Ectodermal cell (in vitro differentiated cells): ENCODE data around the gene XIST.
"Not testable (repeated sequence)": the region's sequence is repeated elsewhere in the genome, so short reads cannot be mapped to it uniquely, and the experiment has no call there.

ENCODE experiments used
- H3K27ac ChIP-seq: 2 replicates; pipeline ENCODE4 v1.7.0; 2013; ENCODE audit warnings: mild to moderate bottlenecking, low read depth, low read length; ENCODE audit not compliant: insufficient read depth, poor library complexity, severe bottlenecking
- H3K27me3 ChIP-seq: 2 replicates; pipeline ENCODE4 v1.7.0; 2013; ENCODE audit warnings: mild to moderate bottlenecking, low read length; ENCODE audit not compliant: insufficient read depth, control insufficient read depth, poor library complexity, severe bottlenecking
- H3K36me3 ChIP-seq: one replicate; pipeline ENCODE4 v1.7.0; 2013; ENCODE audit warnings: low read length; ENCODE audit not compliant: control insufficient read depth, insufficient read depth
- H3K4me1 ChIP-seq: one replicate; pipeline ENCODE4 v1.7.0; 2013; ENCODE audit warnings: low read length; ENCODE audit not compliant: control insufficient read depth, insufficient read depth
- H3K4me3 ChIP-seq: 2 replicates; pipeline ENCODE4 v1.7.0; 2013; ENCODE audit warnings: low read depth, low read length, control low read depth; ENCODE audit not compliant: insufficient read depth
- H3K9me3 ChIP-seq: 2 replicates; pipeline ENCODE4 v1.7.0; 2013; ENCODE audit warnings: mild to moderate bottlenecking, low read length, moderate library complexity; ENCODE audit not compliant: control insufficient read depth
- WGBS, 2 experiments: methylation state at CpG; one replicate each; pipeline ENCODE4 v1.1.7; 2013; ENCODE audit warnings: missing lambda C conversion rate in 2 of 2; 5-methylcytosine and 5-hydroxymethylcytosine counted together

XIST gene

GRCh38 chrX:73828080-73828720 lies 24.3 kb downstream of the XIST start:
- 82 to 100% methylated on average over 1 of the region's 2 CpGs for WGBS, 2 experiments
- no peak overlapping the region for H3K27ac ChIP-seq
- no peaks in the 10 kb centered on the region for H3K36me3 ChIP-seq

DNA sequence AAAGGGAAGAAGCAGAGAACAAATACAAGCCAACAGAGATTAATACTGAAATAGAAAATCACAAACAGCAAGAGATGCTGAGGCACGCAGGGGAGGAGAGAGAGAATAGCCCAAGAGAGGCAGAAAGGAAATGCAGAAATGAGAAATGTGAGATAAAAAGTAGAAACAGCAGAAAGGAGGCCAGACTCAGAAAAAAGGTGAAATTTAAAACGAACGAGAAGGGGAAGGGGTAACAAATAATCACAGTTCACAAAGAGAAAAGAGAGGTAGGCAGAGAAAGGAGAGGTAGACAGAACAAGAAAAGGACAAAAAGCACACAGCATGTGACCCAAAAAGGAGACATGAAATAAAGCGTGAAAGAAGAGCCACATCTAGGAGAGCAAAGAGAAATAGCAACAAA lies 25.1 kb downstream of the XIST start:
- no peak overlapping the region for H3K4me3 ChIP-seq

More at GRCh38 chrX:73828080-73828720, 24.3 kb downstream of the XIST start:
- Histone ChIP-seq H3K27me3 (no peaks in the 10 kb centered on the region), H3K4me3 (no peak overlapping the region), H3K4me1 (no peaks in the 10 kb centered on the region), H3K9me3 (no peaks in the 10 kb centered on the region)

DNA sequence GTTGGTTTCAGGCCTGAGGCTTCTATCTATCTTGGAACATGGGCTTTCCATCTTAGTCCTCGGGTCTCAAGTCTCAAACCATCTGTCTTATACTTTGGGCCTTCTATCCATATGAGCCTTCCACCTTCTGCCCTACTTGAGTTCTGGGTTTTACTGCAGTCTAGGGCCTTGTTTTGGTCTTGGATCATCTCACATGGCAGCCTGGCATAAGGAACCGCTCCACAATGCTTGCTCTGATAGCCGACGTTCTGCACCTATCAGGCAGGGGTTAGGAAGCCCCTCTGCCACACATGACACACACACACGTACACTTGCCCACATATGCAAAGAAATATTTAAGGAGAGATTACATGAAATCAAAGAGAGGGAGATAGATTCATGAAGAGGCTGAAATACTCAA lies 25.5 kb downstream of the XIST start:
- 85 to 88% methylated on average over 1 to 4 of the region's 5 CpGs for WGBS, 2 experiments
- Histone ChIP-seq H3K27ac (no peak overlapping the region), H3K36me3 (no peaks in the 10 kb centered on the region), H3K27me3 (no peaks in the 10 kb centered on the region), H3K9me3 (no peaks in the 10 kb centered on the region), H3K4me3 (no peak overlapping the region), H3K4me1 (no peaks in the 10 kb centered on the region)

More for the DNA sequence above, 25.1 kb downstream of the XIST start:
- no peaks in the 10 kb centered on the region for H3K27me3 ChIP-seq
- H3K9me3 ChIP-seq = no peaks in the 10 kb centered on the region
- H3K27ac ChIP-seq = no peak overlapping the region
- WGBS, 2 experiments = 91 to 95% methylated on average over 4 of the region's 4 CpGs
- H3K4me1 ChIP-seq = no peaks in the 10 kb centered on the region
- H3K36me3 ChIP-seq = no peaks in the 10 kb centered on the region

GRCh38 chrX:73825569-73825968 lies 26.9 kb downstream of the XIST start:
- H3K4me3 ChIP-seq = no peak overlapping the region
- H3K4me1 ChIP-seq = no peaks in the 10 kb centered on the region
- H3K27ac ChIP-seq = no peak overlapping the region
- WGBS, 2 experiments = 92% methylated on average over 1 of the region's 1 CpG; no CpG with 5 or more reads in 1 of the 2 experiments
- no peaks in the 10 kb centered on the region for H3K27me3 ChIP-seq
- no peaks in the 10 kb centered on the region for H3K9me3 ChIP-seq
- no peaks in the 10 kb centered on the region for H3K36me3 ChIP-seq

- 86% methylated on average over 1 to 2 of the region's 2 CpGs for WGBS, 2 experiments
These were observed 29.0 kb downstream of the XIST start for GRCh38 chrX:73823473-73824004.

GRCh38 chrX:73822775-73823174 lies 29.7 kb downstream of the XIST start:
- H3K4me1 ChIP-seq = no peaks in the 10 kb centered on the region
- H3K9me3 ChIP-seq = no peaks in the 10 kb centered on the region
- WGBS, 2 experiments = 95 to 100% methylated on average over 2 to 3 of the region's 4 CpGs
- H3K27me3 ChIP-seq = no peaks in the 10 kb centered on the region
- no peak overlapping the region for H3K4me3 ChIP-seq
- H3K36me3 ChIP-seq = no peaks in the 10 kb centered on the region
- no peak overlapping the region for H3K27ac ChIP-seq

More at GRCh38 chrX:73823473-73824004, 29.0 kb downstream of the XIST start:
- no peaks in the 10 kb centered on the region for H3K36me3 ChIP-seq
- no peaks in the 10 kb centered on the region for H3K4me1 ChIP-seq
- H3K27me3 ChIP-seq = no peaks in the 10 kb centered on the region
- H3K9me3 ChIP-seq = no peaks in the 10 kb centered on the region
- H3K4me3 ChIP-seq = no peak overlapping the region
- no peak overlapping the region for H3K27ac ChIP-seq

DNA sequence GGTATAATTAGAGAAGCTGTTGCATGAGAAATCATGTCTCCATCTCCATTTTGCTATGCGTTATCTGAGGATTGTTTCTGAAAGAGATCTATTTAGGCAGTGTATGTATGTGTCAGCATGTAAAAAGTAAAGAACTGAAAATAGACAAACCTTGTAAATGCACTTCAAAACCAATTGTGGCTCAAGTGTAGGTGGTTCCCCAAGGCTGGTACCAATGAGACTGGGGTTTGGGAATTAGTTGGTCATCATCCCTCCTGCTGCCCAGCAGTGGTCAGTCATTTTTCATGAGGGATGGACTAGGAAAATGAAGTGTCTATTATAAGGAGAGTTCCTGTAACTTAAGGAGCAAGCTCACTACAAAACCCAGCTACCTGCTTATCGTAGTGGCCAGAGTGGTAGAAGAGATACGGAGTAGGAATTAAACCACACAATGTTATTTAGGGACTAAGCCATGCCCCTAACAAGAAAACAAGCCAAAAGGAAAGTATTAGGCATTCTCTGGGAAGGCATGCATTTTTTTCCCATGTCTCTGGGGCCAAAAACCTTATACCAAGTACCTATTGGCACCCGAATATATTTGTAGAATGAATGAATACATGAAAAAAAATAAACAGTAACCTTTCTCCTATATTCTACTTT lies 30.5 kb downstream of the XIST start:
- Histone ChIP-seq H3K36me3 (no peaks in the 10 kb centered on the region), H3K9me3 (no peaks in the 10 kb centered on the region), H3K27me3 (no peaks in the 10 kb centered on the region), H3K4me3 (no peak overlapping the region), H3K4me1 (no peaks in the 10 kb centered on the region), H3K27ac (no peak overlapping the region)
- WGBS, 2 experiments = 92 to 93% methylated on average over 3 of the region's 4 CpGs

GRCh38 chrX:73819864-73820558 lies 32.5 kb downstream of the XIST start:
- H3K9me3 ChIP-seq, H3K4me3 ChIP-seq, H3K36me3 ChIP-seq, H3K27me3 ChIP-seq, H3K4me1 ChIP-seq, H3K27ac ChIP-seq: not testable (repeated sequence)
- WGBS, 2 experiments = 84 to 95% methylated on average over 8 to 9 of the region's 10 CpGs

DNA sequence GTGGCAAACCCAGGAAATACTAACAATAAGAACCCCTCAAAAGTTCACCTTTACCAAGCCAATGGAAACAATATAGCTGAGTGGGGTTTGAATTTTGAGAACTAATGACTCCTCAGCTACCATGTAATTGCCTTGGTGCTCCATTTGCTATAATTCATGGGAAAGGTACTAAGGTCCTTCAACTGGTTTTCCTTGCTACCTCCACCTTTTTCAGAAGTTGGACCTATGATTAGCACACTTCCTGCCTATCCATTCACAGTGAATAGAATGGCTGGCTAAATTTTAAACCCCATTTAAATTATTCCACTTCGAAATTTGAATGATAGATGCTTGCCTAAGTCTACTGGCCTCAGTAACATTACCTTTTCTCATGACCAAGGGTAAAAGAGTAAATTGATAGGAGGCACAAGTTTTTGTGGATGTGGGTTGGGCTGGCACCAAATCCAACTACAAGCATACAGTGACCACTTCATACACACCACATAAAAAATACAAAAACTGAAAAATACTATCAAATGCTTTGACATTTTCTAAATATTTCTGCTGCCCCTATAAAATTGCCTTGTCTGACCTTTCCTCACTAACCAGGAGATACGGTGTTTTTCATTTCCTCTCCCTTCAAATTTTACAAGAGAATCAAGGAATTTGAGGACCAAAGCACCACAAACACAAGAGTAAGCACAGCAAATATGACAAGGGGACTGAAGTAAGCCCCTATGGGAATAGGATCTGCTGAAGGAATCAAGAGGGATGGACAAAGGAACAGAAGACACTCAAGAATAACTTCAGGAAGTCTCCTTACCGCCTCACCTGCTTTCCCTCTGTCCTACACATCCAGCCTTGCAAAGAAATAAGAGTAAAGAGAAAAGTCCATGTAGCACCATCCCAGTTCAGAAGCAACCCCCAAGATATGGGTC lies 34.1 kb downstream of the XIST start:
- Histone ChIP-seq H3K36me3 (no peaks in the 10 kb centered on the region), H3K9me3 (no peaks in the 10 kb centered on the region), H3K27me3 (no peaks in the 10 kb centered on the region), H3K4me3 (no peak overlapping the region), H3K4me1 (no peaks in the 10 kb centered on the region), H3K27ac (no peak overlapping the region)
- 89 to 95% methylated on average over 2 of the region's 3 CpGs for WGBS, 2 experiments
